ENCODE measurements around the gene OPTN.
"Not testable (repeated sequence)": the region's sequence is repeated elsewhere in the genome, so short reads cannot be mapped to it uniquely, and the experiment has no call there.

Gene OPTN

GRCh38 chr10:13139150-13139549 lies 39.2 kb downstream of the OPTN start:
- Histone ChIP-seq H3K4me3 (ENCODE audit: low read length) (no peak overlapping the region), H3K4me1 (ENCODE audit: control insufficient read depth, insufficient read depth, low read length) (peaks cover 6% of the 10 kb centered on the region), H3K36me3 (ENCODE audit: control insufficient read depth, insufficient read depth, low read length, severe bottlenecking) (peaks cover 83% of the 10 kb centered on the region), H3K9ac (ENCODE audit: low read length) (no peak overlapping the region), H3K27me3 (replicated peaks; ENCODE audit: control insufficient read depth, insufficient read depth, low read length) (no peaks in the 10 kb centered on the region), H3K9me3 (ENCODE audit: control insufficient read depth, low read length) (no peaks in the 10 kb centered on the region)
- no peak for DNase-seq (ENCODE audit: low read depth)

GRCh38 chr10:13139676-13140075 lies 39.7 kb downstream of the OPTN start:
- Histone ChIP-seq H3K9me3 (ENCODE audit: control insufficient read depth, low read length) (peaks cover 2% of the 10 kb centered on the region), H3K27me3 (replicated peaks; ENCODE audit: control insufficient read depth, insufficient read depth, low read length) (no peaks in the 10 kb centered on the region), H3K4me3 (ENCODE audit: low read length) (no peak overlapping the region), H3K9ac (ENCODE audit: low read length) (no peak overlapping the region), H3K36me3 (ENCODE audit: control insufficient read depth, insufficient read depth, low read length, severe bottlenecking) (peaks cover 83% of the 10 kb centered on the region), H3K4me1 (ENCODE audit: control insufficient read depth, insufficient read depth, low read length) (peaks cover 6% of the 10 kb centered on the region)
- no peak for DNase-seq (ENCODE audit: low read depth)

- Histone ChIP-seq H3K9ac (ENCODE audit: low read length) (no peak overlapping the region), H3K4me3 (ENCODE audit: low read length) (no peak overlapping the region), H3K4me1 (ENCODE audit: control insufficient read depth, insufficient read depth, low read length) (peaks cover 6% of the 10 kb centered on the region), H3K9me3 (ENCODE audit: control insufficient read depth, low read length) (peaks cover 5% of the 10 kb centered on the region), H3K27me3 (replicated peaks; ENCODE audit: control insufficient read depth, insufficient read depth, low read length) (no peaks in the 10 kb centered on the region), H3K36me3 (ENCODE audit: control insufficient read depth, insufficient read depth, low read length, severe bottlenecking) (peaks cover 78% of the 10 kb centered on the region)
- no peak for DNase-seq (ENCODE audit: low read depth)
Observed at GRCh38 chr10:13140627-13141190, 40.7 kb downstream of the OPTN start.

- H3K4me1 ChIP-seq (ENCODE audit: control insufficient read depth, insufficient read depth, low read length) = peaks cover 8% of the 10 kb centered on the region
- DNase-seq (ENCODE audit: low read depth) = no peak
- peaks cover 49% of the 10 kb centered on the region for H3K36me3 ChIP-seq (ENCODE audit: control insufficient read depth, insufficient read depth, low read length, severe bottlenecking)
- no peak overlapping the region for H3K9ac ChIP-seq (ENCODE audit: low read length)
- no peak overlapping the region for H3K4me3 ChIP-seq (ENCODE audit: low read length)
- H3K9me3 ChIP-seq (ENCODE audit: control insufficient read depth, low read length) = peaks cover 5% of the 10 kb centered on the region
- H3K27me3 ChIP-seq (replicated peaks; ENCODE audit: control insufficient read depth, insufficient read depth, low read length) = no peaks in the 10 kb centered on the region
Observed at GRCh38 chr10:13143766-13144165, 43.8 kb downstream of the OPTN start.

- Histone ChIP-seq H3K4me3 (ENCODE audit: low read length) (no peak overlapping the region), H3K9me3 (ENCODE audit: control insufficient read depth, low read length) (peaks cover 5% of the 10 kb centered on the region), H3K4me1 (ENCODE audit: control insufficient read depth, insufficient read depth, low read length) (peaks cover 8% of the 10 kb centered on the region), H3K36me3 (ENCODE audit: control insufficient read depth, insufficient read depth, low read length, severe bottlenecking) (peaks cover 42% of the 10 kb centered on the region), H3K27me3 (replicated peaks; ENCODE audit: control insufficient read depth, insufficient read depth, low read length) (no peaks in the 10 kb centered on the region), H3K9ac (ENCODE audit: low read length) (no peak overlapping the region)
- DNase-seq (ENCODE audit: low read depth) = no peak
Observed at GRCh38 chr10:13144814-13145213, 44.9 kb downstream of the OPTN start.

- Histone ChIP-seq H3K4me1 (ENCODE audit: control insufficient read depth, insufficient read depth, low read length) (peaks cover 8% of the 10 kb centered on the region), H3K4me3 (ENCODE audit: low read length) (no peak overlapping the region), H3K36me3 (ENCODE audit: control insufficient read depth, insufficient read depth, low read length, severe bottlenecking) (peaks cover 30% of the 10 kb centered on the region), H3K9me3 (ENCODE audit: control insufficient read depth, low read length) (peaks cover 5% of the 10 kb centered on the region), H3K9ac (ENCODE audit: low read length) (no peak overlapping the region), H3K27me3 (replicated peaks; ENCODE audit: control insufficient read depth, insufficient read depth, low read length) (no peaks in the 10 kb centered on the region)
- no peak for DNase-seq (ENCODE audit: low read depth)
Observed at GRCh38 chr10:13146379-13146778, 46.4 kb downstream of the OPTN start.

- Histone ChIP-seq H3K4me1 (ENCODE audit: control insufficient read depth, insufficient read depth, low read length) (peaks cover 8% of the 10 kb centered on the region), H3K36me3 (ENCODE audit: control insufficient read depth, insufficient read depth, low read length, severe bottlenecking) (peaks cover 22% of the 10 kb centered on the region), H3K4me3 (ENCODE audit: low read length) (no peak overlapping the region), H3K9ac (ENCODE audit: low read length) (no peak overlapping the region), H3K27me3 (replicated peaks; ENCODE audit: control insufficient read depth, insufficient read depth, low read length) (no peaks in the 10 kb centered on the region), H3K9me3 (ENCODE audit: control insufficient read depth, low read length) (peaks cover 5% of the 10 kb centered on the region)
- DNase-seq (ENCODE audit: low read depth) = no peak
Observed at GRCh38 chr10:13147161-13147560, 47.2 kb downstream of the OPTN start.

- Histone ChIP-seq H3K4me3 (ENCODE audit: low read length) (no peak overlapping the region), H3K4me1 (ENCODE audit: control insufficient read depth, insufficient read depth, low read length) (no peaks in the 10 kb centered on the region), H3K9ac (ENCODE audit: low read length) (no peak overlapping the region), H3K27me3 (replicated peaks; ENCODE audit: control insufficient read depth, insufficient read depth, low read length) (no peaks in the 10 kb centered on the region), H3K9me3 (ENCODE audit: control insufficient read depth, low read length) (no peaks in the 10 kb centered on the region), H3K36me3 (ENCODE audit: control insufficient read depth, insufficient read depth, low read length, severe bottlenecking) (no peaks in the 10 kb centered on the region)
- DNase-seq (ENCODE audit: low read depth) = no peak
Observed at GRCh38 chr10:13152296-13152695, 52.3 kb downstream of the OPTN start.

GRCh38 chr10:13155860-13156259 lies 55.9 kb downstream of the OPTN start:
- not testable (repeated sequence) for H3K4me1 ChIP-seq (ENCODE audit: control insufficient read depth, insufficient read depth, low read length); H3K9ac ChIP-seq (ENCODE audit: low read length); H3K9me3 ChIP-seq (ENCODE audit: control insufficient read depth, low read length); H3K36me3 ChIP-seq (ENCODE audit: control insufficient read depth, insufficient read depth, low read length, severe bottlenecking); DNase-seq (ENCODE audit: low read depth); H3K4me3 ChIP-seq (ENCODE audit: low read length); H3K27me3 ChIP-seq (replicated peaks; ENCODE audit: control insufficient read depth, insufficient read depth, low read length)

- no peak for DNase-seq (ENCODE audit: low read depth)
- peaks cover 16% of the 10 kb centered on the region for H3K4me1 ChIP-seq (ENCODE audit: control insufficient read depth, insufficient read depth, low read length)
- peak overlapping the region; percentile 57 for H3K4me3 ChIP-seq (ENCODE audit: low read length)
- no peaks in the 10 kb centered on the region for H3K27me3 ChIP-seq (replicated peaks; ENCODE audit: control insufficient read depth, insufficient read depth, low read length)
- peak overlapping the region; percentile 51 for H3K9ac ChIP-seq (ENCODE audit: low read length)
- H3K9me3 ChIP-seq (ENCODE audit: control insufficient read depth, low read length) = no peaks in the 10 kb centered on the region
- no peaks in the 10 kb centered on the region for H3K36me3 ChIP-seq (ENCODE audit: control insufficient read depth, insufficient read depth, low read length, severe bottlenecking)
Observed at GRCh38 chr10:13158401-13158800, 58.4 kb downstream of the OPTN start.

GRCh38 chr10:13160934-13161856 lies 61.2 kb downstream of the OPTN start, which contains the start of gene MCM10:
Gene MCM10 (plus strand): TSS chr10:13161558. CDS start chr10:13164203, 2,645 bp downstream.
- Histone ChIP-seq H3K4me3 (ENCODE audit: low read length) (peak within 1 kb of the TSS; percentile 82), H3K36me3 (ENCODE audit: control insufficient read depth, insufficient read depth, low read length, severe bottlenecking) (no peaks in the 10 kb centered on the region), H3K27me3 (replicated peaks; ENCODE audit: control insufficient read depth, insufficient read depth, low read length) (no peaks in the 10 kb centered on the region), H3K9ac (ENCODE audit: low read length) (peak within 1 kb of the TSS; percentile 77), H3K9me3 (ENCODE audit: control insufficient read depth, low read length) (no peaks in the 10 kb centered on the region), H3K4me1 (ENCODE audit: control insufficient read depth, insufficient read depth, low read length) (peaks cover 16% of the 10 kb centered on the region)
- DNase-seq (ENCODE audit: low read depth) = peak; percentile 100
